DMS153 (cell line): ENCODE measurements around the gene DCAF8.

Experiments used
- DNase-seq: peaks from one replicate; lab custom pipeline; 2025; lab: John Stamatoyannopoulos, UW

DCAF8 gene

GRCh38 chr1:160225345-160225744, 37.0 kb downstream of the DCAF8 start:
- no peak for DNase-seq

DNA sequence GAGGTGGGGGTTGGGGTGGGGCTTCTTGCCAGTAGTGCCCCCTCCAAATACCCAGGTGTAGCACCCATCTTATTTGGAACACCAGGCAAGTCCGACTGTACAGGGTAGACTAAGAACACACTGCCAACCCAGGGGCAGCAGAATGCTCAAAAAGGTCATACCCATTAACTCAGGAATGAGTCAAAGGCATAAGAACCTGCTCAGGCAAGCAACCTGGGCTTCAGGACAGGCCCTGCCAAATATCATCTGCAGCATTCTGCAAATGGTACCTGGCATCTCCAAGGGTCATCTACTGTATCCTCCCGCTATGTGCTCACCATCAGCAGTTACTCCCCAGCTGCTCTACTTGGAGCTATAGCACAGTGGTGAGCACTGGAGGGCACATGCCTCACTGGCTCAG, 37.7 kb downstream of the DCAF8 start:
- DNase-seq, result no peak

DNA sequence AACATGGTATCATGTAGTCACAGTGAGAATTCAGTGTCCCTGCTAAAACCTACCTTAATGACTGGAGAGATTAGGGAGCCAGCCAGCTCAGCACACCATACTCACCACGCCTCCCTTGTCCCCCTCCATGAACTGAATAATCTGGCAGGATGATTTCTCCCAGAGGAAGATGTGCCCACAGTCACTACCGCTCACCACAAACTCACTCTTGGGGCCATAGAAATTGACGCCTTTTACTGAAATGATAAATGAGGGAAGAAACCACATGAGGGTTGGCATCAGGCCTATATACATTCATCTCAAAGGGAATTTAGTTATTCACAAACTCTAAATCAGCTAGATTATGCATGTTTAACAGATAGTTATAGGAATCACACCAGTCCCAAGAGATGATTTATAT, 39.8 kb downstream of the DCAF8 start:
- DNase-seq, result no peak

GRCh38 chr1:160221089-160221488, 41.3 kb downstream of the DCAF8 start:
- DNase-seq, result no peak

GRCh38 chr1:160220301-160220700, 42.0 kb downstream of the DCAF8 start:
- no peak for DNase-seq

DNA sequence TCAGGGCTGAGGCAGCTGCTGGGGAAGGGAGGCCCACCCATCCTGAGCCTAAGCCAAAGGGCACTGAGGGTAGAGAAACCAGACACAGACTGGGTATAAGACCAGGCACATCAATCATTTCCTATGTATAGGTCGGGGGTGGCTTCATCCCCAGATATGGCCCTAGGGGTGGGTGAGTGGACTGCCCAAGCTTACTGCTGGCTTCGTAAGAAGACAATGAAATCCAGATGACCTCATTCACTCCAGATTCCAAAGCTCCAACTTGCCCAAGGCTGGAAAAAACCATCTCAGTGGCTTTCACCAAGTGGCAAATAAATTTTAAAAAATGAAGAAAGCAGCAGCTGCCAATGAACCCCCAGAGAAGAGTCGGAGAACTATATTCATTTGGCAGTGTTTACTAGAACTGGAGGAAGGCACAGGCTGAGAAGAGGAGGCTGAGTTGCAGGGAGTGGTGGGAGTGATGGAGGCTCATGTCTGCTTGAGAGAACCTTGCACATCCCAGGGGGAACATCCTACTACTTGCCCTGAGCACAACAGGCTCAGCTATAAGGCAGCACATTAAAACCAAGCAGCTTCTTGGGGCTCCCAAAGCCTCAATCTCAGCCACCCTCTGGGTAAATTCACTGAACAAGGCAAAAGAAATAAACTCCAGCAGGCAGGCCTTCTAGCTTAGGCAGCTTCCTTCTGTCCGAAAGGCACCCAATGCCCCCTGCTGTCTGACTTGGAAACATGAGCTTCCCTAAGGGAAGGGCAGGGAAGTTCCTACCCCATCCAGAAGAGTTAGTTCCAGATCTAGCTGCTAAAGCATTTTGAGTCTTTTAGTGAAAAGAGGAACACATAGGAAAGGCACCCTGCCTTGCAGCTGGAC, 43.1 kb downstream of the DCAF8 start:
- peak; percentile 55 for DNase-seq

GRCh38 chr1:160217481-160218051, 44.8 kb downstream of the DCAF8 start:
- peak; percentile 4 for DNase-seq

- DNase-seq, result no peak
Observed at GRCh38 chr1:160216301-160216700, 46.0 kb downstream of the DCAF8 start.

- no peak for DNase-seq
Observed at GRCh38 chr1:160214481-160215140, 47.7 kb downstream of the DCAF8 start.

DNA sequence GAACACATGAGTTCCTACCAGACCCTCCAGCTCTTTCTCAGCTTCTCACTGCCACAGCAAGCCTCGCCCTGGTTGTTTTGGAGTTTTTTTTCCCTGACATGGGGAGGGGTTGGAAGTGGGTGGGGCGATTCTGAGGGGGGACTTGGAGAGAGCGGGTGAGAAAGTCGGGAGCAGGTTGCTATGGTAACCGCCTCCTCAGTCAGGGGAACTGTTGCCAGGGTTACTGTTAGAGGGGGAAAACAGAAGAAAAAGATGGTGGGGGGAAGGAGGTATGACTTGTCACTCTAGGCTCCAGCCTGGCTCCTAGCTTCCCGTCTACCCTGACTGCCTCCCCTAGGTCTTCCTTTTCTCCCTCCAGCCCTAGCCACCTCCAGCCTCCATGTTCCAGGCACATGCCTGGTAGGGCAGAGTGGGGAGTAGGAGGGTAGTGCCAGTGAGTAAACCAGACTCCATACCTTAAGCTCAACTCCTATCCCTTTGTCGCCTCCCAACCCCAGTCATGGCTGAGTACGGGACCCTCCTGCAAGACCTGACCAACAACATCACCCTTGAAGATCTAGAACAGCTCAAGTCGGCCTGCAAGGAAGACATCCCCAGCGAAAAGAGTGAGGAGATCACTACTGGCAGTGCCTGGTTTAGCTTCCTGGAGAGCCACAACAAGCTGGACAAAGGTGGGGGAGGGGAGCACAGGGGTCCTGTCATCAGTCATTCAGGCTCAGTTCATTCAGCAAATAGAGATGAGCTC, 51.1 kb downstream of the DCAF8 start:
- no peak for DNase-seq

DNA sequence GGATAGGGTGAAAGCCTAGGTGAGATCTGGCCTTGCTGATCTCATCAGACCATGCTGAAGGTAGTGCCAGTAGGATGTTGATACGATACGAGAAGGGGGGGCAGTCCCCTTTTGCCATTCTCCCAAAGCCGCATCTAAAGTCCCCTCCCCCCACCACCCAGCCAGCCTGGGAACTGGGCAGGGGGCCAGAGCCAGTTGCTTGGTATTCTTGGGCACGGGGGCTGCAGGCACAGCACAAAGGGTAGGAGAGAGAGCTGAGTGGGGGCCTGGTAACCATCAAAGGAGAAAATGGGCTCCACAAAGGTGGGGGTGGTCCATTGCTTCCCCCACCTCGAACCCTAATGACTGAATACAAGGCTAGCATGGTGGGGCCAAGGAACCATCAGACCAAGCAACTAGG, 51.8 kb downstream of the DCAF8 start:
- DNase-seq, result no peak

- no peak for DNase-seq
Observed at GRCh38 chr1:160209321-160210046, 52.9 kb downstream of the DCAF8 start.

DNA sequence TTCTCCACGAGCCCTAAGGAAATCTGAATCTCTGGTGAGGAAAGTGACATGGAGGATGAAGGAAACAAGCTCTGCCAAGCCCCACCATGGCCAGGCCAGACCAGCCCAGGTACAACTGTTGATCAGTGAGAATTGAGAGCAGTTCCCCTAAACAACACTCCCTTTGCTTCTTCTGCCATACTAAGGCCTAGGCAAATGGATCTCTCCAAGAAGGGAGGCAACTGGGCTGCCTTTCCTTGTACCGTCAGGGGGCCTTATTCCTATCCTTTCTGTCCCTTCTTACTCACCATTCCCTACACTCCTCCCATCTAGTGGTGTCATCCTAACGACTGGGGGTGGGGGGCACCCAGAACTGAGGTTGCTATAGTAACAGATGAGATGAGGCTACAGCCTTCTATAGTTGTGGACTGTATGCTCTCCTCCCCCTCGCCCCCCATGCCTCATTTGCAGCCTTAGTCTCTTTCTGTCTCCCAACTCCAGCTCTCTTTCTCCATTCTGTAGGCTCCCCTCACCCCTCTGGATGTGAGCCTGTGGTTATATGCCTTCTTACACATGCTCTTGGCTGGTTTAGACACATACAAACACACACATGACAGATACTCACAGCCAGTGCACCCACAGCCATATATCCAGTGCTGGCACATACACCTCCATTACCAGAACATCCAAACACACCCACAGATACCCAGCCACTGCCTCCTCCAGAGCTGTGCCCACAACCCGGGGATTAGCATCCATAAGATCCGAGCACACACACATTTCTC, 53.6 kb downstream of the DCAF8 start:
- no peak for DNase-seq

- DNase-seq, result no peak
Observed at GRCh38 chr1:160207771-160208556, 54.4 kb downstream of the DCAF8 start.

- DNase-seq, result no peak
Observed at GRCh38 chr1:160207118-160207650, 55.2 kb downstream of the DCAF8 start.

GRCh38 chr1:160206421-160207117, 55.8 kb downstream of the DCAF8 start:
- DNase-seq, result no peak

DNA sequence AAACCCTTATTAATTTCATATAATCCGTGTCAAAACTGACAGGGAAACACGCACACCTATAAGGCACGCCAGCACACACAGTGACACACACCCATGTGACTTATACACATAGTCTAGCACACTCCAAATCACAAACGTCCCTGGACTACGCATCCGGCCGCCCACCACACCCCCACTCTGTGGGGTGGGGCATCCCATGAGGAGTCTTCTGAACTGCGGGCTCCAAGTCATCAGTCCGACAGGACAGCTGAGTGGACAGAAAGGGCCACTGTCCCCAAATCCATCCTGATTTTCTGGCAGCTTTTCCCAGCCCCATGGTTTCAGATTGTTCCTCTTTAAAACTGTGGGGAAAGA, 56.3 kb downstream of the DCAF8 start:
- DNase-seq, result no peak

GRCh38 chr1:160205242-160206035, 56.9 kb downstream of the DCAF8 start, which contains the start of gene PEA15:
Gene PEA15 (plus strand): TSS chr1:160205384. CDS start chr1:160211545, 6,161 bp downstream.
- DNase-seq, result peak; percentile 52
